SKM-1 (cell line): ENCODE results near the gene DOCK10.
"Not testable (repeated sequence)": the region's sequence is repeated elsewhere in the genome, so short reads cannot be mapped to it uniquely, and the experiment has no call there.

Source experiments
- DNase-seq: peaks from one replicate; lab custom pipeline; 2025; ENCODE audit not compliant: unreplicated experiment; lab: John Stamatoyannopoulos, UW

DOCK10 gene

DNA sequence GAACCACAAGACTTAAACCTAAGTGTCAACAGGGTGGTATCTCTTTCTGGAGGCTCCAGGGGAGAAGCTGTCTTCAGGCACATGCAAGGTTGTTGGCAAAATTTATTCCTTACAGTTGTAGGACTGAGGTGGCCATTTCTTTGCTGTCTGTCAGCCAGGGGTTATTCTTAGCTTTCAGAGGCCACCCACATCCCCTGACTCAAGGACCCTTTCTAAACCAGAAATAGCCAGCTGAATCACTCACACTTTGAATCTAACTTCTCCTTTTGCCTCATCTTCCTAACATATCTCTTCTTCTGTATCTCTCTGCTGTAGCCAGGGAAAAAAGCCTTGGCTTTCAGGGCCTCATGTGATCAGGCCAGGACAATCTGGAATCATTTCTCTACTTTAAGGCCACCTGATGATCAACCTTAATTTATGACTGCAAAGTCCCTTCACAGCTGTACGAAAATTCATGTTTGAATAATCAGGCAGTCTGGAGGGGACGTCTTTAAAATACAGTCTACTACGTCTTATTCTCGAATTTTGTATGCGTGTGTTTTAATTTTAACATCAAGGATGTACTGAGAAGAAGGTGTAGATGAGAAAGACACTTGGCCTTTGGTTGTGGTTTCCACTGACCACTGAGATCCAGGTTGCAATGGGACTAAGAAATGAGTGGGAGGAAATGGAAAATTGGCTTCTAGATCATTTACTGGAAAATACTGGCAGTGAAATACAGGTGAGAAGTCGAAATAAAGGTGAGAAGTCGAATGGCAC is 90.4 kb downstream of the DOCK10 start:
- DNase-seq = peak; percentile 36

DNA sequence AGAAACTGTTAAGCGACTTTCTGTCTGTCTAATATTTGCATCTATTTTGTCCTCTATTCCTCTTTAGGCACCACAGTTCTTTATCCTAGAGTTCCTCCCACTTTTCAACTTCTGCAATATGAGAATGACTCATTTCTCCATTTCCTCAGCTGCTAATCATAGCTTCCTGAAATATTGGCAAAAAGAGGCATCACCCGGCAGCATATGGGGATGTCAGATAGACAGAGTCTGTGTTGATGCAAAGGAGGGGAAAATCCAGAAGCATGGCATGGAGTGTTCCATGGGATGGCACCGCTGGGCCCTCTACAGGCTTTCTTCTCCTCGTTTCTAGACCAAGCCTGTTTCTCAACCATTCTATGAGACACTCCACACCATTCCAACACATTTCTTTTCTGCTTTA is 93.4 kb downstream of the DOCK10 start:
- peak; percentile 89 for DNase-seq

DNA sequence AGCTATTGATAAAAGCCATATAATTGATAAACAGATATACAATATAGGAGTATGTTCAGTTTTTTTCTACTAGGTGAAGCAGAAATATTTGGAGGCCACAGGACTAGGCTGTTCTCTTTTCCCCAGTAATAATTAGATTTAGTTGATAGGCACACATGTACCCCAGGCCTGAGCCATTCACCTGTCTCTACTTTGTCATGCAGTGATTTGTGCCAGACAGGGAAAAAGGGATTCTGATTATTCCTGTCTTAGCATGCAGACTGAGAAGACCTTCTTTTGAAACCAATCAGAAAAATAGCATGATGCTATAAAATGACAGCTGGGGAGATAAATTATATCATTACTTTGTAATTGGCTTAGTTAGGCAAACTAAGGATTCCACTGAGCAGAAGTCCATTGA is 94.3 kb downstream of the DOCK10 start:
- DNase-seq = no peak

DNA sequence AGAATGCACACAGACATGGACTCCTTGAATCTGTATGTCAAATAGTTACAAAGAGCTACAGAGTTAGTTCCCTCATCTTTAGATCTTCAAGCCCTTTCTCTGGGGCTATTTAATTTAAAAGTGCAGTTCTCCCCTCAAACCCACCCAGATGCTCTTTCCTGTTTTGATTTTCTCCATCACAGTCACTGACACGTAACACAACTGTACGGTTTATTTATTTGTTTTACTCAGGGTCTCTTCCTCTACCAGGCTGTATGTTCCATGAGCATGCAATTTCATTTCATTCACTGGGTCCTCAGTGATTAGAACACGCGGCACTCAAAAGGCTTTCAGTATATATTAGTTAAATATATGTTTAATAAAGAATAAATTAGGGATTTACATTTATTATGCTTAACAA is 94.7 kb downstream of the DOCK10 start:
- no peak for DNase-seq

DNA sequence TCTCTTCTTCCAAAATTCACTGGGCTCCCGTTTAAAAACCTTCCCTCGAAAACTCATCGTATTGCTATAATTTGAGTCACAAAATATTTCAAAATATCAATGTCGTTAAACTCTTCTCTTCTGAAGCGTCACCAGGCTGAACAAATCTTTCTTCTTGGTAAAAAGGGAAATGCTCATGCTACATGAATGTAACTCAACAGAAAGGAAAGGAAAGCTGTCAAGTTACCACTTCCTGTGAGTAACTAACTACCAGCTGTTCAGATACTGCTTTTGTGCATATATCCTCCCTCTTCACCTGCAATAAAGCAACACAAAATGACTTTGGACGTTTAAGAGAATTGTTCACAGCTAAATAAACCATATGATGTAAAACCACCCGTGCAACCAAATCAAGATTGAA is 95.4 kb downstream of the DOCK10 start:
- peak; percentile 69 for DNase-seq

DNA sequence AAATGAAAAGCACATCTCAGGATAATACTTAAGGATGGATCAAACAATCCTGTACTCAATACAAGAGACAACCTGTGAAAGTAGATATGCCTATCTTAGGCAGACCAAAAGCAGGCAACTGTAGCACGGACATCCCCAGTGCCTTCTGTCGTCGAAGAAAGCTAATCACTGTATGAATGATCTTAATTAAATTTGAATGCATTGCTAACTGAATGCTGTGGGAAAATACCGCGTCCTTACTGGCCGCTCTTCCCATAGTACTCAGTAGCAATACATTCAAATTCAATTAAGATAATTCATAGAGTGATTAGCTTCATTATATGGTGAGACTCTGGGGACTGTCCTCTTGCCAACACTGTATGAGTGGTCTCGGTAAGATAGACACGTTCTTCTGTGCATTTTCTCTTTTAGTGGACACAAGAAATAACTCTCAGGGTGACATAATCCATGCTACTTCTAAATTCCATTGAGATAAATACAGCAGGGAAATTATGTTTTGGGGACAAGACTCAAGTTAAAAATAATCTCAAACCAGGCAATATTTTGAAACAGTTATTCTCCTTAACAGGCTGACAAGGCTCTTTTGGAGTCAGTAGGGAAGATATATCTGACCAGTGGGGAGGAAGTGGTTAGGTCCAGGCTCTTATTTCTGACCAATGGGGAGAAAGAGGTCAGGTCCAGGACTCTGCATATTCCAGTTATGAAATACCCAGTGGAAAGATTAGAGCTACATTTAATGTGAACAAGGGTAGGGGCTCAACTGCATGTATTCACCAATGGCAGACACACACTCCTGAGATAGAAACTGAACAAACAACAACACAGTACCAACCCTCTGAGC is 97.3 kb downstream of the DOCK10 start:
- DNase-seq = peak; percentile 56

DNA sequence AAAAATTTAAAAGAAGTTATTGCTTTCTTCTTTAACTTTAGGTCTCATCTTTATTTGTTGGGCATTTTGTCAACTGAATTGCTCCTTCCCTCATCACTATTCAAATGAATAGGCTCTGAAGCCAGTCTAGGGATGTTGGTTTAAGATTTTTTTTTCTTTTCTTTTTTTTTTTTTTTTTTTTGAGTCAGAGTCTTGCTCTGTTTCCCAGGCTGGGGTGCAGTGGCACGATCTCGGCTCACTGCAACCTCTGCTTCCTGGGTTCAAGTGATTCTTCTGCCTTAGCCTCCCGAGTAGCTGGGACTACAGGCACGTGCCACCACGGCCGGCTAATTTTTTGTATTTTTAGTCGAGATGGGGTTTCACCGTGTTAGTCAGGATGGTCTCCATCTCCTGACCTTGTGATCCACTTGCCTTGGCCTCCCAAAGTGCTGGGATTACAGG is 98.6 kb downstream of the DOCK10 start:
- not testable (repeated sequence) for DNase-seq

DNA sequence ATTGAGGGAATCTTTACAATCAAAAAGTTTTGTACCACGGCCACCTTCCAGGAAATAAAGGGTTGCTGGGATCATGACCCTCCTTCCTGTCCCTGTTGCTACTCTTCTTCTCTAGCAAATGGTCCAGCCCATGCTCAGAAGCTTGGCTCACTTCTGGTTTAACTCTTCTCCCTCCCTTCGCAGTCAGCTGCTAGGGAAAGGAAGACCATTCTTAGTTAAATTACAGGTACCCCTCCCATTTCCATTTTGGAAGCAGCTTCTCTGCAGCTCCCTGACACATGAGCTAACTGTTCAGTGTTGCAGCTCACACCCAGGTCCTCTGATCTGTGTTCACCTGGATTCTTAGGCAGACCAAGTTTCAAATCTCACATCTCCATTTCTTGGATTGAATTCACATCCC is 100.3 kb downstream of the DOCK10 start:
- DNase-seq = no peak

DNA sequence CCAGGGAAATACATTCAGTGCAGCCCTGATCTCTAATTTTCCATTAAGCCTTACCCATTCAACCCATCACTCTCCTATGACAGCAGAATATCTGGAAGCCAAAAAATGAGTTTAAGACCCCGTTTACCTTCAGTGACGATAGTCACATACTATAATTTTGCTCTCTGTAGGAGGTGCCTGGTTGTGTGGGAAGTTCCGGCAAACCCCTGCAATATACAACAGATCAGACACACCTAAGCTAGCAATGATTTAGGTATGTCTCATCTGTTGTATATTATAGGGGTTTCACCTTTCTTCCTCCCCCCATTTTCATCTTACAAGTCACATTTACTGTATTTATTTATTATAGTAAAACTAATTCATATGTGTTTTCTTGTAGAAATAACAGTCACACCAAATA is 101.7 kb downstream of the DOCK10 start:
- no peak for DNase-seq

DNA sequence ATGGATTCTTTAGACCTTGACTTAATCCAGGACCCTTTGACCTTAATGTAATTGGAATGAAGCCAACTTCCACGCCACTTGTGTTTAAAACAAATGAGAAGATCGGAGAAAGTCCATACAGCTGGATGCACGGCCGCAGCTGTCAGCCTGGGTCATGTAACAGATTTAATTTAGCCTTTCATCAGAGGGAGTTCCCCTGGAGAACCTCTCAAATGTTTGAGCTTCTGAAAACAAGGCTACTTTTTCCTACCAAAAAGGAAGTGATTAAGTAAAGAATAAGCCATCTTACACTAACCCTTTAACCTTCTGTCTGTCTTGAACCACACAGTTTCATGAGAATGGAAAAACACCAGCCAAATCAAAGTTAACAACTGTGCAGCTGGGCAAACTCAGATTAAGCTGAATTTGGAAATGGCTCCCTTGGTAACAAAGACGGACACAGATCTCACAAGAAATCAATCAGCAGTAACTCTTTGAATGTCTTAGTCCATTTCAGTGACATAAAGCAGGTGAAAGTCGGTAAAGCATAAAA is 103.6 kb downstream of the DOCK10 start:
- no peak for DNase-seq

DNA sequence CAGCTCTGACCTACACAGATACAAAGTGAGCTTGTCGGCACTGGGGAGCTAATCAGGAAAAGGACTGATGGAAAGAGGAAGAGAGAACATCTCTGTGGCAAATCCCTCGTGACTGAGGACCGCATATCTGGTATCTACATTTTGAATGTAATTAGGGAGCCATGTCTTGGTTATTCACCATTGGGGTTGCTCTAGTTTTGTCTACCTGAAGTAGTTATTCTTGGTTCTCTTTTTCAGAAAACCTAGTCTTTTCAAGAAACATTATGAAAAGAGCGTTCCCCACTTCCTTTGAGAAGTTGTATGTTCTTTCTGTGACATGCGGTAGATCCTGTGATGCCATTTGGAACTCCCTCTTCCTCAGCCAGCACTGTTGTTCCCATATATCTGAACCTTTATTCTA is 104.4 kb downstream of the DOCK10 start:
- no peak for DNase-seq

DNA sequence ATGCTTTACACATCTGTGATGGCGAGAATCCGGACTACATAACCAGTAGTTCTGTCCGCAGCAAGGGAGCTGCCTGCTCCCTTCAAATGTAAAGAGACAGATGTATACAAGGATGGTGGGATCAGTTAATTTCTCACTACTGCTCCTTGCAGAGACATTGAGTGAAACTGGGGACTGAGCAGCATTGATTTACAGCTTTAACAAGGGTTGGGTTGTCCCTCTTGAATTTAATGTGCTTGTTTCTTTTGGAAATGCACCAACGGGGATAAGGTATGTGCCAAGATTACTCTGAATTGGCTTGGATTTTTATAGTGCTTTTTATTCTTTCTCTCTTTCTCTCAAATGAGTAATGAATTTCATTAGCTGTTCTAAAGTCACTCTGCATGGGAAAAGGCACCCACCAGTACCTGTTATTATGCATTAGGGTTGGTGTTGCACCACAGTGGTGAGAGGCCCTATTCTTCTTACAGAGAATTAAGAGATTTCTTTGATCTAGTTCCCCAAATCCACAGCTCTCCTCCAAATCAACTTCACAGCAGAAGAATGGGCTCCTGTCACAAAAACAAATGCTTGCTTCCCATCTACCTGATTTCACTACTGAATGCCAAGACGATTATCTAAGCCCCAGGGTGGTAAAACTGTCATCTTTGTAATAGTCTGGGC is 107.6 kb downstream of the DOCK10 start:
- DNase-seq = no peak

DNA sequence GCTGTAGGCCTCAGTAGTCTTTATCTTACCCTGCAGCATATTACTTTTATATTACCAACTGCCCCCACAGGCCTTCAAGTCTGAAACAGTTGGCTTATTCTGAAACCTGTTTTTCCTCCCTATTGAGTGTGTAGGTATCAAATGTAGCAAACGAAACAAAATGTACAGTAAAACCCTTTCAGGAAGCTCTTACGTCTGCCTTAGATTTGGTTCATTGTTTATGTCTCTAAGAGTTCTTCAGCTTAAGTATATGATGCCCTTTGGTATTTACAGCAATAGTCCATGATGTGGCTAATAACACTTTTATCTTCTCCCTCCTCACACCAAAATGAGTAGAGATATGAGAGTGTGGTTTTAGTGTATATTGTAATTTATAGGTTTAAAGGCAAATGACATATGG is 108.8 kb downstream of the DOCK10 start:
- DNase-seq = no peak

DNA sequence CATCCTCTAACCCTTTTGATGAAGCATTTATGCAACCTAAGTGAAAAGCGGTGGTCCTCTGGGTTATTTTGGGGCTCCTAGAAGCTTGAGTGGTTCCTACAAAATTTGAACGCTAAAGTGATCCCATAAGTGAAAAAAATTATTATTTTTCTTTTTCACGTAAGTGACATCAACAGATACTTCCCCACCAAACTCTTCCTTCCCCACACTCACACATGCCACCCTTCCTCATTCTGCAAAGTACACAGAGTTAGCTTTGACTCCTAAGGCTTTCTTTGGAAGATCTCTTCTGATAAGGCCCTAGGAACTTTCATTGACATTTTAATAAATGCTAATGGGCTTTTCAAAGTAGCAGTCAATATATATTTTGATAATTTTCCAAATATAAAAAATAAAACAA is 109.7 kb downstream of the DOCK10 start:
- no peak for DNase-seq

DNA sequence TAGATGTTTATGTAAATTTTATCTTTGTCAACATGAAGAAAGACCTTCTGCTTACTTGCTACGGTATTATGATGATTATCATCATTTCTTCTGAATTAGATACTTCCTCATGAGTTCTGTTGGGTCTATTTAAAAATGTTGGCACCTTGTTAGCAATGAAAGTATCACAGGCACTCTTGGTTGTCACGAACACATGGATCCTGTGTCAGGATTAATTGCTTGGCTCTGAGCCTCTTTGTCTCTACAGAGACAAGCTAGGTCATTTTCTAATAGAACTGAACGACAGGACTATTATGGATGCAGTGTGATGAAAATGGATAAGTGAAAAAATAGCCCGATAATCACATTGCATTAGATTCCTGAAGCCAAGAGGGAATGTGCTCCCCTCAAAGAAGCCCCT is 110.3 kb downstream of the DOCK10 start:
- DNase-seq = no peak

DNA sequence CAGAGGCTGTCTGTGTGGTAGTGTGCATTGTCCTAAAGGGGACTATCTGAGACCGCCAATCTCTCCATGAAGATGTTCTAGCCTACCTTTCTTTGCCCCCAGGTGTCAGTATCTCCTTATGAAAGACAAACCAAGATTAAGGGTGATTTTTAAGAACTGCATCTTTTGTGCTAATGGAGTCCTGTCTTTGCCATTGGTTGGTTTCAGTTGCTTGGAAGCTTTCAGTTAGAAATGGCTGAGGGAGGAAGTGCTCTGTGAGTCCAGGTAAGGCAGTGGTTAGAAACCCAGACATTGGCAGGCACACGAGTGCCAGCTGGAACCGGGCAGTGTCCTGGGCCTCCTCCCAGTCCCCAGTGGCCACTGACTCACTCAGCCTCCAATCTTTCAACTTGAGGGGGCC is 111.3 kb downstream of the DOCK10 start:
- DNase-seq = no peak

DNA sequence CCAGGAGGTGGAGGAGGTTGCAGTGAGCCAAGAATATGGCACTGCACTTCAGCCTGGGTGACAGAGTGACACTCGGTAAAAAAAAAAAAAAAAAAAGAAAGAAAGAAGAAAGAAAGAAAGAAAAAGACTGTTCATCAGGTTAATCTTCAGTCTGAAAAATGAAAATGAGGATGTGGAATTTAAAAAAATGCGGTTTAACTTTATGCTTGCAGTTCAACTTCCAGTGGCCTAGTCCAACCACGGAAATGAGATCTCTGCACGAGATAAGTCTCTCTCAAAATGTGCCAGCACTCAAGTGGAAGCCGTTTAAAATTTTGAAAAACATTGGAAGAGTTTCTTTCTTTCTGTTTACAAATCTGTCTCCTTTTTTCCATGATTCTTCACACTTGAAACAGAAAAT is 112.1 kb downstream of the DOCK10 start:
- peak; percentile 13 for DNase-seq

DNA sequence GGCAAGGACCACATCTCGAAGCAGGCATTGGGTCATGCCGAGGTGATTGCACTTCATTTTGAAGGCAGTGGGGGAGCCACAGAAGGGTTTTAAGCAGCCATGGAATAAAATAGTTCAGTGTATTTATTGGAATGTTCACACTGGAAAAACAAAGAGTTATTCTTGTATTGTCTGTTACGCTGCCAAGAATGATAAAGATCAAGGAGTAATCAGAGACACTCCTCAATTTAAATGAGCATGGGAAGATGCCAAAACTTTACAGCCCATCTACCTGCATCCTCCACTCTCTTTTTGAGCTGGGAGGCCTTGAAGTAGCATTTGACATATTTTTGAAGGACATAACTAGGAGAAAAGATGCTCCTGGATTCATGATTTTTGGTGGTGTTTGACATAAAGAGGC is 112.8 kb downstream of the DOCK10 start:
- no peak for DNase-seq

DNA sequence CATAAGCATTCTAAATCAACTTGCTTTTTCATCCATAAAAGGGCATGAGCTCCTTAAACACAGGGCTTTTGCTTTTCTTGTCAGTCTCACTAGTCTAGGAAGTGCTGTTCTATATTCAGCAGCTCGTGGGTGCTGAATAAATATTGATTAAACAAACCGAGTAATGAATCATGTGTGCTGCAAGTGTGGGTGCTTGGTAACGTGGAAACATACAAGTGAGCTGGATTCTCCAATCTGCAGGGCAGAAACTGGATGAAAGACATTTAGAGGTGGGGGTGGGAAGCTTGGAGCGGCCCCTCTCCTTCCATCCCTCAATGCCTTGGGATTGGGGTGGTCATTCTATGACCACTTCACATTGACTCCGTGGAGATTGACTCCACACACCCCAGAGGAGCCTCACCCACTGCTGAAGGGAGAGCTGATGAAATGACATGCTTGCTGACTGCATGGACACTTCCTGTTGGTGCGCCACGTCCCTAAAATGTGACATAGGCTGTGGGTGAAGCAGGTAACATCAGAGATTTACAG is 114.6 kb downstream of the DOCK10 start:
- peak; percentile 14 for DNase-seq

DNA sequence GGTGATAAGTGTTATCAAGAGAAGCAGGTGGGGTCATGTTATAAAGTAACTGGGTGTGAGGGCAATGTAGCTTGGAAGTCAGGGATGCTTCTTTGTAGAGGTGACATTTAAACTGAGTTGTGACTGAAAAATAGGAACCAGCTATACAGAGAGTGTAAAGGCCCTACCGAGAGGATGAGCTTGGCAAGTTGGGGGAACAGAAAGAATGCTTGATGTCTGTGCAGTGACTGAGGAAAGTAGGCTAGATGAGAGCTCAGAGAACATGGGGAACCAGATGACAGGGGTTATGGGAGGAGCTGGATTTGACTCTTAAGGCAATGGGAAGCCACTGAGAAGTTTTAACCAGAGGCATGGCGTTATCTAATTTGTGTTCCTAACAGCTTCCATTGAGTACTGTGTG is 115.3 kb downstream of the DOCK10 start:
- DNase-seq = no peak

DNA sequence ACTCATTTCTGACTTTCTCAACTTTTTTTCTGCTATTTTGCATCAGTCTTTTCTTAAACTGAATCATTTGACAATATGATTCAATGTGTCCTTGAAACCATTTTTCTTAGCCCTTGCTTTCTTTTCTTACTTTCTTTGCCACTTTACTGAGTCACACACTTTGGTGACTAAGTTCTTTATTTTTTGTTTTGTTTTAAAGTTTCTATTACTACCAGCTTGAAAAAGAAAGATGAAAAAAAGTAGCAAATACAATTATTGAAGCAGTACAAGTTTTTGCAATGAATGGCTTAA is 116.5 kb downstream of the DOCK10 start:
- DNase-seq = no peak
